Erythroblast (primary cell): ENCODE results near the gene TBC1D1.

Experiments used
- GATA1 ChIP-seq: IDR thresholded peaks from 2 replicates; pipeline ENCODE4 v1.6.1; 2011; ENCODE audit warnings: low read depth, mild to moderate bottlenecking, control low read depth, low read length, moderate library complexity
- POLR2A ChIP-seq: IDR thresholded peaks from 2 replicates; pipeline ENCODE4 v1.6.1; 2011; ENCODE audit warnings: mild to moderate bottlenecking, low read length

DNA sequence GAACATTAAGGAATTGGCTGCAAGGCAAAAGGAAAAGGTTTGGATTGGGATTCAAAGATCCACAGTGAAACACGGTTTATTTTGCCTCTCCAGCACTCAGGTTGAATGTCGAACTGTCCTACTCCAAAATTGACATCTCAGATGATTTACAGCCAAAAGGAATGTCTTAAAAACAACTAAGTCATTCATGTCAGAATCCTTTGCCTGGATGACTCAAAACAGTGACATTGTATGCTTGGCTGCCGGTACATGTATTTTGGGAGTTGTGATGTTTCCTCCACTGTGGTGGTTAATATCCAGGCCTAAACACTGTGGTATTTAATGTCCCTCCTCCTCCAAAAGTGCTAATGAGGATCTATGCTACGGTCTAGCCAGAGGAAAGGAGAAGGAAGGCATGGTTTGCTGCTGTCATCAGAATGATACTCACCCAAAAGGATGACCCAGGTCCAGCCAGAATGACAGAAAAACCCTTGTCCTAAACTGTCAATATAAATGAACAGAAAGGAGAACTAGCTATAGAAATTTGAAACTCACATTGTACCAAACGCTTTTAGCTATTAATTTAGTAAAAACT lies 43.5 kb upstream of the TBC1D1 start:
- TF ChIP-seq POLR2A (no peak), GATA1 (no peak)
